GM12873 (cell line): Measurements from ENCODE around the gene HSPA4L.

Source experiments
- TF ChIP-seq, protein P1 (sequence below): IDR thresholded peaks from 2 replicates; pipeline ENCODE4 v1.5.1; 2012; ENCODE audit warnings: low read depth, mild to moderate bottlenecking, moderate library complexity, low read length, control low read depth; ENCODE audit not compliant: insufficient read depth; ENCODE audit errors: missing control alignments

HSPA4L gene

DNA sequence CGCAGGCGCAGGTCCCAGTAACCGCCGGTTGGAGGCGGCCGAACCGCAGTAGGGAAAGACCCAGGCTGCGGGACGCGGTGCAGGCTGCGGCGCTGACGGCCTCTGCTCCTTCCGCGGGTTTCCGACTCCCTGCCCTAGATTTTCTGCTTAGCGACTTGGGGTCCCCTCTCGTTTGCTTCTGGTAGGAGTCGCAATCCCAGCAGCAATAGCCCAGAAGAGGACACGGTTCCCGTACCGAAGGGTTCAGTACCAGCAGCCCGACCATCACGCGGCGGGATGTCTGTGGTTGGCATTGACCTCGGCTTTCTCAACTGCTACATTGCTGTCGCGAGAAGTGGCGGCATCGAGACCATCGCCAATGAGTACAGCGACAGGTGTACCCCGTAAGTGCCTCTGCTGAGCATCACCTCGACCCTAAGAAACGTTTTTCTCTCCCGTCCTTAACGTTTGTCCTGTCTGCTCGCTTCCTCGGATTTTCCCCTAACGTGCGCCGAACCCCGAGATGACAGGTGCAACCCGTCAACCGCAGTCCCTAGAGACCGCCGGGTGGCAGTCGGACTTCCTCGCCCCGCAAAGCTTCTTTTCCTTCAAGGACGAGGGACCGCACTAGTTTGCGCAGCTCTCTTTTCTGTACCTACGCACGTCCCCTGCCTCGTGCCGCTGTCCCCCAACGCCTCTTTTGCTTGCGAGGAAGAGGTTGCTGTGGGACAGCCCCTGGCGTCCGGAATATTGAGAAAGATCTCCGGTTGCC, at the start of gene HSPA4L:
TSS of gene HSPA4L (plus strand) at position 48 of the 751 bp plus-strand sequence. CDS start at position 277, 229 bp downstream.
- TF ChIP-seq, protein P1, sequence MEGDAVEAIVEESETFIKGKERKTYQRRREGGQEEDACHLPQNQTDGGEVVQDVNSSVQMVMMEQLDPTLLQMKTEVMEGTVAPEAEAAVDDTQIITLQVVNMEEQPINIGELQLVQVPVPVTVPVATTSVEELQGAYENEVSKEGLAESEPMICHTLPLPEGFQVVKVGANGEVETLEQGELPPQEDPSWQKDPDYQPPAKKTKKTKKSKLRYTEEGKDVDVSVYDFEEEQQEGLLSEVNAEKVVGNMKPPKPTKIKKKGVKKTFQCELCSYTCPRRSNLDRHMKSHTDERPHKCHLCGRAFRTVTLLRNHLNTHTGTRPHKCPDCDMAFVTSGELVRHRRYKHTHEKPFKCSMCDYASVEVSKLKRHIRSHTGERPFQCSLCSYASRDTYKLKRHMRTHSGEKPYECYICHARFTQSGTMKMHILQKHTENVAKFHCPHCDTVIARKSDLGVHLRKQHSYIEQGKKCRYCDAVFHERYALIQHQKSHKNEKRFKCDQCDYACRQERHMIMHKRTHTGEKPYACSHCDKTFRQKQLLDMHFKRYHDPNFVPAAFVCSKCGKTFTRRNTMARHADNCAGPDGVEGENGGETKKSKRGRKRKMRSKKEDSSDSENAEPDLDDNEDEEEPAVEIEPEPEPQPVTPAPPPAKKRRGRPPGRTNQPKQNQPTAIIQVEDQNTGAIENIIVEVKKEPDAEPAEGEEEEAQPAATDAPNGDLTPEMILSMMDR, result no peak

DNA sequence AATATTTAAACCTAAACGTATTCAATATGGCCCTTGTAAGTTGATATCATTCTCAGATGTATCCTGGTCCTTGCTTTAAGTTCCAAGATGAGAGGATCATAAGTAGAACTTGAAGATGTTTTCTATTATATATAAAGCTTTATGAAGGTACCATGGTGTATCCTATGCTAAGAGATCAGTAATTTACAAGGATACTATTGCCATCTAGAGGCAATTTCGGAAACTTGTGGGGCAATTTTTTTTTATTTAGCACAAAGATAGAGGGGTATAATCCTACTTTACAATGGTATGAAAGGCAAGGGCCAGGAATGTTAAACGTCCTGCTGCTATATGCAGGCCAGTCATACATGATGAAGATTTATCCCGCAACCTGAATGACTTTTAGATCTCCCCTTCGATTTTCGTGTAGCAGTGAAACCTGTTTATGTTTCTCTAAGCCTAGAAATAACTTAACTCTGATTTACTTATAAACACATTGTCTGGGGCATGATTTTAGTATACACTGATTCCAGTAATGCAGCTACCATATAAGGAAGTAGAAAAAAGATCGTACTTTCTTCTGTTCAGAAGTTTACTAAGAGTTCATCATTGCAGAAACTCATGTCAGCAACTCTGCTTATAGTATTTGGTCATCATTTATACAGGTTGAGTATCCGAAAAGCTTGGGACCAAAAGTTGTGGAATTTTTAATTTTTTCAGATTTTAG, 49.3 kb upstream of the HSPA4L start:
- TF ChIP-seq, protein P1, result peak; percentile 43

DNA sequence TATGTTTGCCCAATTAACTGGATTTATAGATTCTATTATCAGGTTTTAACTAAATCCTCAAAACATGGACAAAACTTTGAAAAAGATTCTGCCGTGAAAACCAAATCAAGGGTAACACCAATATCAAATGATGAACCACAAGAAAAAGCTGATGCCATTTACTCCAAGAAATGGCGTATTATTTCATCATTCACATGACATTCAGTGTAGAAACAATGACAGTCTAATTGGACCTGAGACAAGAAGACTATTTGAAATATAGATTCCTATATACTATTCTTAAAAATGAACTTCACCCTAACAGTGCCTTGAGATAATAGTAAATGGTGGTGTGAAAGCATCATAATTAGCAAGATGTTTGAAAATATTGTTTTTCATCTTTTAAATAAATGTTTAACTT, 47.1 kb upstream of the HSPA4L start:
- TF ChIP-seq, protein P1, result no peak

DNA sequence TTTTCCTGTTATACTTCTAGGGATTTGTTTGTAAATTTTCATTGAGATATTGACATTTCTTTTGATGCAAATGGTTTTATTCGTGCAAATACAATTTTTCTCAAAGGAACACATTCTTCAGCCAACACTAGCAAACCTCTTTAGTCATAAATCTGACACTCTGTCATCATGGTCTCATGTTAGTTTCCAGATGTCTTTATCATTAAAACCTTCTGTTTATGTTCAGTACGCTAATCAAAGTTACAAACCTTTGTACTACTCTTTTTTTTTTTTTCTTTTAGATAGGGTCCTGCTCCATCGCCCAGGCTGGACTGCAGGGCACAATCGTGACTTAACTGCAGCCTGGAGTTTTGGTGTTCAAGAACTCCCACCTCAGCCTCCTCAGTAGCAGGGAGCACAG, 44.8 kb upstream of the HSPA4L start:
- TF ChIP-seq, protein P1, result no peak

DNA sequence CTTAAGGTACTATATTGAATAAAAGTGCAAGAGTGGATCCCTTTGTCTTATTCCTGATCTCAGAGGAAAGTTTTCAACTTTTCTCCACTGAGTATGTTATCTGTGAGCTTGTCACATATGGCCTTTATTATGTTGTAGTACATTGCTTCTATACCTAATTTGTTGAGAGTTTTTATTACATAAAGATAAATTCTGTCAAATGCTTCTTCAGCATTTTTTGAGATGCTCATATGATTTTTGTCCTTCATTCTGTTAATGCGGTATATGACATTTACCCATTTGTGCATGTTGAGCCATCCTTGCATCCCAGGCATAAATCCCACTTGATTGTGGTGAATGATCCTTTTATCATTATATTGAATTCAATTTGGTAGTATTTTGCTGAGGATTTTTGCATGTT, 40.9 kb upstream of the HSPA4L start:
- TF ChIP-seq, protein P1, result no peak

DNA sequence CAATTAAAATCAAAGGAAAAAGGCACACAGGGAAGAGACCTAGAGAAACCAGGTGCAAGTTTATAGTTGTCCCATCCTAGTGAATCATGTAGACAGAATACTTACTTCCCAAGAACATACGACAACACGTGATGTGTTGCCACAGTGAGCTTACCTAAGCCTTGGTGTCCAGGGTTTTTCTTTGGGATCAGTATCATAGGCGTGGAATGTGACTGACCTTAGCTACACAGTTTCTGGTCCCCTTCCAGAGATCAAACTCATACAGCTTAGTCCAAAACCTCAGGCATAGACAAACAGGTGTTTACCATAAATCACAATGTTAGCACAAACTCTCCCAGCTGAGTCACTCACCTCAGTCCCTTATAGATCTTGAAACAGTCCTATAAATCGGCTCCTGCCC, 34.2 kb upstream of the HSPA4L start:
- TF ChIP-seq, protein P1, result no peak

DNA sequence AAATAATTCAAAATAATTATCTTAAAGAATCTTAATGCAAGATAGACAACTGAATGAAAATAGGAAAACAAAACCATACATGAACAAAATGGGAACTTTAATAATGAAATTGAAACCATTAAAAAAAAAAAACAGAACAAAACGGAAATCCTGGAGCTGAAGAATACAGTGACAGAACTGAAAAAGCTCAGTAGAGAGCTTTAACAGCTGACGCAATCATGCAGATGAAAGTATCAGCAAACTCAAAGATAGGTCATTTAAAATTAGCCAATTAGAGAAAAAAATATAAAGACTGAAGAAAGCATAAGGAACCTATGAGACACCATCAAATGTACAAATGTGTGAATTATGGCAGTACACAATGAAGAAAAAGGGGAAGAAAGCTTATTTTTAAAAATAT, 33.2 kb upstream of the HSPA4L start:
- TF ChIP-seq, protein P1, result no peak
